K562 (cell line): ENCODE data around the gene PUS7L. TPM values are rescaled to one million over a fixed set of nuclear protein-coding genes. Genes with fewer than 3 reads are reported as not detected.

Experiments used
- DIDO1 ChIP-seq: fragments of 450-650 bp; IDR thresholded peaks from 2 replicates; pipeline ENCODE4 v1.6.1; 2016; ENCODE audit warnings: low read depth, missing biosample characterization, missing genetic modification characterization
- E2F1 ChIP-seq: sonication (generic); formaldehyde crosslinking; IDR thresholded peaks from 2 replicates; pipeline ENCODE4 v1.8.1; 2023; ENCODE audit warnings: mild to moderate bottlenecking, missing genetic modification reagents, moderate library complexity
- HDAC1 ChIP-seq, 2 experiments: fragments of 450-650 bp; IDR thresholded peaks; 2 replicates each; pipeline ENCODE4 v1.6.1; 2016 to 2017; ENCODE audit warnings: inconsistent platforms in 1 of 2, mild to moderate bottlenecking in 1 of 2, moderate library complexity in 1 of 2
- MNT ChIP-seq, 2 experiments: fragments of 450-650 bp; conservative IDR thresholded peaks; 2 replicates each; pipeline ENCODE4 v1.6.1; 2017; ENCODE audit warnings: mild to moderate bottlenecking in 2 of 2, moderate library complexity in 2 of 2
- NELFE ChIP-seq: IDR thresholded peaks from 2 replicates; pipeline ENCODE4 v1.6.1; 2011; ENCODE audit warnings: mild to moderate bottlenecking; ENCODE audit not compliant: insufficient read depth, insufficient read length
- POLR2H ChIP-seq: IDR thresholded peaks from 2 replicates; pipeline ENCODE4 v1.6.1; 2016; ENCODE audit warnings: missing genetic modification characterization, low read depth, mild to moderate bottlenecking, control low read depth, missing compliant biosample characterization, moderate library complexity
- RUNX1 ChIP-seq: sonication (generic); IDR thresholded peaks from 2 replicates; pipeline ENCODE4 v1.6.1; 2016; ENCODE audit warnings: antibody characterized with exemption, low read depth
- SMARCA5 ChIP-seq: fragments of 450-650 bp; IDR thresholded peaks from 2 replicates; pipeline ENCODE4 v1.6.1; 2016
- ZBTB12 ChIP-seq: fragments of 250-450 bp; sonication (Bioruptor Pico); IDR thresholded peaks from 2 replicates; pipeline ENCODE4 v1.4.0; 2020
- ZBTB49 ChIP-seq: sonication (generic); formaldehyde crosslinking; IDR thresholded peaks from 2 replicates; pipeline ENCODE4 v1.8.0; 2022; ENCODE audit warnings: missing genetic modification reagents, mild to moderate bottlenecking, borderline replicate concordance
- ZNF239 ChIP-seq: fragments of 250-450 bp; sonication (Bioruptor Pico); IDR thresholded peaks from 2 replicates; pipeline ENCODE4 v1.4.0; 2020; ENCODE audit warnings: mild to moderate bottlenecking
- ZNF518B ChIP-seq: fragments of 250-450 bp; sonication (Bioruptor Pico); IDR thresholded peaks from 2 replicates; pipeline ENCODE4 v1.5.0; 2021; ENCODE audit warnings: mild to moderate bottlenecking, moderate library complexity
- polyA plus RNA-seq, 8 experiments: library from polyadenylated mRNA; depleted of rRNA in 4 of 8; stranded (reverse) in 5 of 8; unstranded in 3 of 8; fragments of >200 nt; fragmentation: Nextera tagmentation in 2 of 8; fragmentation: Illumina TruSeq in 1 of 8; extraction: Ambion mirVana in 2 of 8; extraction: Trizol in 1 of 8; gene quantifications; 2 replicates each; pipeline versions ENCODE4 v1.2.1 to v1.2.3, GENCODE V29; 2011 to 2014; ENCODE audit warnings: inconsistent platforms in 1 of 8, missing spikeins in 1 of 8
- total RNA-seq, 7 experiments: library from RNA; depleted of rRNA in 6 of 7; stranded (reverse); fragments of >200 nt in 6 of 7; fragmentation: Illumina TruSeq in 2 of 7; extraction: Trizol in 2 of 7; gene quantifications; 2 replicates each; pipeline versions ENCODE4 v1.2.1 to v1.2.3, GENCODE V29; 2011 to 2021; ENCODE audit warnings: low replicate concordance in 1 of 7

Gene PUS7L
- total and polyA plus RNA-seq, 9 of the 15 experiments (the other 6 are each of a cell fraction or from before 2014, with no cell fraction given), result 10.8 to 53.3 (median 25.2) TPM

GRCh38 chr12:43805860-43806736 lies 47.5 kb upstream of the PUS7L start, which contains the start of gene TWF1 (continued):
- TF ChIP-seq ZNF518B (CRISPR knock-in tag), result no peak
- TF ChIP-seq MNT (conservative IDR thresholded peaks at IDR 0.05), result peak; percentile 18 to 67; a peak in 3 of 4 replicates
- peak; percentile 85 for TF ChIP-seq POLR2H (tag)
- TF ChIP-seq ZNF239, result no peak
- peak in 1 of 2 experiments; percentile 15; a peak in 1 of 4 replicates for TF ChIP-seq HDAC1 (IDR thresholded peaks at IDR 0.05)
- TF ChIP-seq SMARCA5, result no peak
- 0 out of 2 replicates have a peak, but pooled peaks have one; percentile 15 for TF ChIP-seq E2F1 (CRISPR knock-in tag)
- peak; percentile 18 for TF ChIP-seq NELFE
- TF ChIP-seq ZBTB12, result peak; percentile 95
- no peak for TF ChIP-seq DIDO1 (tag)
- TF ChIP-seq ZBTB49 (CRISPR knock-in tag), result no peak
- no peak for TF ChIP-seq RUNX1
